ENCODE data around the gene NDUFS6. TPM values are rescaled to one million over a fixed set of nuclear protein-coding genes. Genes with fewer than 3 reads are reported as not detected.

The NDUFS6 gene
- total and polyA plus RNA-seq, 2 of the 8 experiments (the other 6 are each of a cell fraction or from before 2014, with no cell fraction given) = 72.7 to 191 TPM

DNA sequence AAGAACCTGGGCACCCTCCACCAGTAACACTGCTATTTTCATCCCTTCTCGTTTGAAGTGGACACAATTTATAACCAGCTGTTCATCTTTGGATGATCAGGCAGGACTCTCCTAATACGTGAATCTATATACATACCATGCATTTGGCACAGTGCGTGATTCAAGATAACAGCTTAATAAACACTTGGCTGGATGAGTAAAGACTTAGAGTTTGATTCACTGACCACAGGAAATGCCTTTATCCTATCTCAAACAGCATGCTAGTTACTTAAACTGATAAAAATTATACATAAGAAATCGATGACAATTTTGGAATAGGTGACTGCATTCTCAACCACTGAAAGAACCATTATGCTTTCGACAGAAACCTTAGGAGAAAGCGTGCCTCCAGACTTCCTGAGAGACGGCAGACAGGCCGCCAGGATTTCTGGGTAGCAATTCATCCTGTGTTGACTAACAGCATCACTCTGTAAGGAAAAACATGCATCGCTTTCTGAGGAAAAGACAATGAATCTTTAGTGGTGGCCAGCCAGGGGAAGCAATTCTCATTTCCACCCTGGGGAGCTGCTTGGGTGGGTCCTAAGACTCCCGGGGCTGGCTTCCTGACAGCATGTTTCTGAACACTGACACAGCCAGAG, 11.3 kb upstream of the NDUFS6 start:
- Histone ChIP-seq H3K27ac (ENCODE audit: low read depth, low read length) (no peak overlapping the region), H3K79me2 (ENCODE audit: control insufficient read depth in 1 of 2, insufficient read depth in 2 of 2, low read length in 2 of 2) (no peaks in the 10 kb centered on the region), H4K20me1 (replicated peaks in 1 of 2; ENCODE audit: control insufficient read depth in 1 of 2, insufficient read depth in 2 of 2, low read length in 2 of 2) (no peaks in the 10 kb centered on the region), H3K79me1 (ENCODE audit: low read depth, low read length) (no peaks in the 10 kb centered on the region), H2BK120ac (replicated peaks; ENCODE audit: low read depth, low read length) (no peak overlapping the region), H4K5ac (ENCODE audit: insufficient read length, low read depth, low read length) (no peak overlapping the region), H4K8ac (ENCODE audit: extremely low read depth, insufficient read depth, low read length) (no peak overlapping the region), H2AK5ac (ENCODE audit: low read depth, low read length) (no peak overlapping the region), H3K9ac (replicated peaks in 1 of 4; ENCODE audit: extremely low read depth in 1 of 4, low read depth in 3 of 4, low read length in 3 of 4) (no peak overlapping the region), H2BK15ac (ENCODE audit: low read length) (no peak overlapping the region), H3K4me3 (ENCODE audit: extremely low read depth in 1 of 4, insufficient read depth in 2 of 4, low read depth in 3 of 4, low read length in 4 of 4) (no peak overlapping the region), H3K14ac (ENCODE audit: insufficient read length) (no peak overlapping the region), H3K18ac (ENCODE audit: extremely low read depth, low read length) (no peak overlapping the region), H3K9me3 (ENCODE audit: insufficient read depth in 2 of 2, low read depth in 1 of 2, low read length in 1 of 2) (no peaks in the 10 kb centered on the region), H3K4ac (replicated peaks; ENCODE audit: insufficient read length, low read depth, low read length) (no peak overlapping the region), H3K23me2 (ENCODE audit: low read depth, low read length) (no peaks in the 10 kb centered on the region), H3K56ac (replicated peaks; ENCODE audit: insufficient read length, low read depth, low read length) (no peak overlapping the region), H3K23ac (ENCODE audit: insufficient read length) (no peak overlapping the region), H3K4me1 (replicated peaks in 1 of 4; ENCODE audit: control insufficient read depth in 3 of 4, insufficient read depth in 4 of 4, low read length in 3 of 4) (peaks cover 0 to 15% (median 12%) of the 10 kb centered on the region in 4 experiments; a peak in 5 of 7 replicates), H3K27me3 (replicated peaks in 1 of 4; ENCODE audit: control insufficient read depth in 3 of 4, extremely low read depth in 1 of 4, insufficient read depth in 3 of 4, low read length in 3 of 4) (no peaks in the 10 kb centered on the region), H3K4me2 (ENCODE audit: insufficient read depth in 1 of 2, low read depth in 2 of 2, low read length in 2 of 2) (no peak overlapping the region; a peak in 1 of 4 replicates), H3K36me3 (ENCODE audit: control insufficient read depth in 2 of 4, insufficient read depth in 4 of 4, low read length in 3 of 4) (no peaks in the 10 kb centered on the region), H2BK5ac (ENCODE audit: low read depth, low read length) (no peak overlapping the region), H4K91ac (replicated peaks; ENCODE audit: insufficient read length, low read length) (no peak overlapping the region), H2BK20ac (ENCODE audit: low read length) (no peak overlapping the region), H2AFZ (ENCODE audit: low read length) (no peak overlapping the region), H2BK12ac (ENCODE audit: low read depth, low read length) (no peak overlapping the region)
- FAIRE-seq (no peak), DNase-seq (ENCODE audit: low read depth in 1 of 2, low spot score in 2 of 2) (no peak)
- WGBS, 2 experiments (ENCODE audit: extremely low coverage in 1 of 2, insufficient coverage in 1 of 2, insufficient read length in 1 of 2, insufficient replicate concordance in 2 of 2, low coverage in 1 of 2, low lambda C conversion rate in 2 of 2, missing lambda C conversion rate in 1 of 2) = 56% methylated on average over 10 of the region's 10 CpGs; no CpG with 5 or more reads in 1 of the 2 experiments
- POLR2A ChIA-PET (ENCODE audit: partially characterized antibody) = interaction anchor here (0.7 to 2.4 kb wide), 5 partner anchors 9 to 55 kb away, joined by 3 to 7 read pairs (median 3); partner anchors contain the start of gene NDUFS6
- CTCF ChIA-PET (ENCODE audit: partially characterized antibody) = interaction anchor here (4.3 kb wide), 1 partner anchor 26 kb away, joined by 17 read pairs; no protein-coding TSS in a partner anchor
- TF ChIP-seq JUND (IDR thresholded peaks at IDR 0.05; ENCODE audit: low read length) (no peak), EP300 (IDR thresholded peaks at IDR 0.05; ENCODE audit: borderline replicate concordance in 1 of 2, low read depth in 2 of 2, low read length in 2 of 2) (no peak), KDM1A (IDR thresholded peaks at IDR 0.05; ENCODE audit: borderline replicate concordance, low read length) (no peak), PHF8 (conservative IDR thresholded peaks at IDR 0.05; ENCODE audit: low read depth, low read length) (no peak), EGR1 (IDR thresholded peaks at IDR 0.05; ENCODE audit: borderline replicate concordance, low read depth, low read length) (no peak), FOSL1 (IDR thresholded peaks at IDR 0.05; ENCODE audit: insufficient read depth, low read depth, low read length) (no peak), SUZ12 (IDR thresholded peaks at IDR 0.05; ENCODE audit: low read length) (no peak), KDM4A (IDR thresholded peaks at IDR 0.05; ENCODE audit: low read depth, low read length, severe bottlenecking) (no peak)
